Spinal cord (tissue), 10 donors: ENCODE results near the gene SYNM. TPM values are rescaled to one million over a fixed set of nuclear protein-coding genes. Genes with fewer than 3 reads are reported as not detected.

Source experiments
- DNase-seq, 6 donors: peaks; one replicate each; pipeline versions ENCODE4 v3.0.0 to v3.0.0-alpha.2; 2013 to 2015; ENCODE audit warnings: low spot score in 6 of 6, low read depth in 4 of 6
- H3K27ac ChIP-seq: one replicate; pipeline ENCODE4 v1.5.1; 2013; ENCODE audit warnings: low read depth, low read length, control low read depth
- H3K27me3 ChIP-seq: one replicate; pipeline ENCODE4 v1.6.1; 2013; ENCODE audit warnings: low read length; ENCODE audit not compliant: control insufficient read depth, insufficient read depth
- H3K36me3 ChIP-seq: one replicate; pipeline ENCODE4 v1.6.1; 2013; ENCODE audit warnings: low read length; ENCODE audit not compliant: control insufficient read depth, insufficient read depth
- H3K4me1 ChIP-seq: one replicate; pipeline ENCODE4 v1.6.1; 2013; ENCODE audit warnings: low read length; ENCODE audit not compliant: control insufficient read depth, insufficient read depth
- H3K4me3 ChIP-seq: one replicate; pipeline ENCODE4 v1.5.1; 2013; ENCODE audit warnings: low read depth, low read length, control low read depth
- H3K9me3 ChIP-seq: one replicate; pipeline ENCODE4 v1.6.1; 2013; ENCODE audit warnings: low read length; ENCODE audit not compliant: control insufficient read depth, insufficient read depth
- WGBS: methylation state at CpG from one replicate; pipeline ENCODE4 v1.1.5; 2013; ENCODE audit warnings: missing lambda C conversion rate; ENCODE audit not compliant: insufficient coverage; 5-methylcytosine and 5-hydroxymethylcytosine counted together
- polyA plus RNA-seq, 2 donors: library from polyadenylated mRNA; unstranded; fragments of 120-200 nt; gene quantifications; one replicate each; pipeline ENCODE4 v1.2.1, GENCODE V29; 2013; ENCODE audit not compliant: insufficient read length in 2 of 2
- total RNA-seq, 2 donors: library from RNA; depleted of rRNA in 1 of 2; stranded (reverse); fragments of 120-200 nt in 1 of 2; fragments of >200 nt in 1 of 2; gene quantifications; one replicate each; pipeline versions ENCODE4 v1.2.3 to v1.2.4, GENCODE V29; 2013 to 2014
- donor health status: healthy.

SYNM gene
- total and polyA plus RNA-seq, 4 donors: 14.1 to 32.5 (median 28.5) TPM

GRCh38 chr15:99143655-99144610 lies 39.1 kb downstream of the SYNM start:
- DNase-seq: peak in 3 of 6 donors; percentile 38 to 64 (median 63)
- peaks cover under 1% of the 10 kb centered on the region for H3K36me3 ChIP-seq
- WGBS: 40% methylated on average over 5 of the region's 7 CpGs
- no peak overlapping the region for H3K4me3 ChIP-seq
- peak overlapping the region; percentile 48 for H3K27ac ChIP-seq
- no peaks in the 10 kb centered on the region for H3K9me3 ChIP-seq
- peaks cover 14% of the 10 kb centered on the region for H3K4me1 ChIP-seq
- no peaks in the 10 kb centered on the region for H3K27me3 ChIP-seq

- Histone ChIP-seq H3K4me3 (no peak overlapping the region), H3K9me3 (no peaks in the 10 kb centered on the region), H3K27ac (no peak overlapping the region), H3K4me1 (peaks cover 19% of the 10 kb centered on the region), H3K27me3 (no peaks in the 10 kb centered on the region), H3K36me3 (no peaks in the 10 kb centered on the region)
- no peak for DNase-seq
- WGBS: 93% methylated on average over 3 of the region's 10 CpGs
These were observed 40.1 kb downstream of the SYNM start for GRCh38 chr15:99145005-99145404.

GRCh38 chr15:99145778-99146177 lies 40.9 kb downstream of the SYNM start:
- H3K36me3 ChIP-seq: no peaks in the 10 kb centered on the region
- no peaks in the 10 kb centered on the region for H3K27me3 ChIP-seq
- H3K27ac ChIP-seq: no peak overlapping the region
- no peaks in the 10 kb centered on the region for H3K9me3 ChIP-seq
- 90% methylated on average over 3 of the region's 6 CpGs for whole genome bisulfite sequencing
- no peak for DNase-seq
- no peak overlapping the region for H3K4me3 ChIP-seq
- H3K4me1 ChIP-seq: peaks cover 19% of the 10 kb centered on the region

GRCh38 chr15:99146661-99147060 lies 41.8 kb downstream of the SYNM start:
- no peaks in the 10 kb centered on the region for H3K36me3 ChIP-seq
- no peak overlapping the region for H3K27ac ChIP-seq
- no peak for DNase-seq
- no peaks in the 10 kb centered on the region for H3K9me3 ChIP-seq
- no peak overlapping the region for H3K4me3 ChIP-seq
- H3K27me3 ChIP-seq: no peaks in the 10 kb centered on the region
- WGBS: no CpG with 5 or more reads among the region's 5 CpGs
- peaks cover 19% of the 10 kb centered on the region for H3K4me1 ChIP-seq

GRCh38 chr15:99148851-99149276 lies 44.0 kb downstream of the SYNM start:
- Histone ChIP-seq H3K9me3 (no peaks in the 10 kb centered on the region), H3K4me3 (no peak overlapping the region), H3K27ac (no peak overlapping the region), H3K36me3 (no peaks in the 10 kb centered on the region), H3K27me3 (no peaks in the 10 kb centered on the region), H3K4me1 (peaks cover 15% of the 10 kb centered on the region)
- WGBS: 46% methylated on average over 7 of the region's 7 CpGs
- DNase-seq: peak in 2 of 6 donors; percentile 23 to 54

GRCh38 chr15:99149366-99149765 lies 44.5 kb downstream of the SYNM start:
- no peak overlapping the region for H3K4me3 ChIP-seq
- no peaks in the 10 kb centered on the region for H3K36me3 ChIP-seq
- no peaks in the 10 kb centered on the region for H3K9me3 ChIP-seq
- peaks cover 11% of the 10 kb centered on the region for H3K4me1 ChIP-seq
- no peaks in the 10 kb centered on the region for H3K27me3 ChIP-seq
- H3K27ac ChIP-seq: no peak overlapping the region
- no peak for DNase-seq
- 98% methylated on average over 4 of the region's 4 CpGs for WGBS

GRCh38 chr15:99151156-99151555 lies 46.3 kb downstream of the SYNM start:
- no peaks in the 10 kb centered on the region for H3K27me3 ChIP-seq
- no peak overlapping the region for H3K4me3 ChIP-seq
- no peak for DNase-seq
- H3K27ac ChIP-seq: no peak overlapping the region
- peaks cover 10% of the 10 kb centered on the region for H3K4me1 ChIP-seq
- no peaks in the 10 kb centered on the region for H3K9me3 ChIP-seq
- H3K36me3 ChIP-seq: no peaks in the 10 kb centered on the region
- 94% methylated on average over 2 of the region's 2 CpGs for WGBS

- Histone ChIP-seq H3K4me3 (no peak overlapping the region), H3K36me3 (no peaks in the 10 kb centered on the region), H3K9me3 (no peaks in the 10 kb centered on the region), H3K27me3 (no peaks in the 10 kb centered on the region), H3K4me1 (peaks cover 5% of the 10 kb centered on the region), H3K27ac (no peak overlapping the region)
- 60% methylated on average over 1 of the region's 6 CpGs for WGBS
- DNase-seq: no peak
These were observed 48.2 kb downstream of the SYNM start for GRCh38 chr15:99153026-99153535.

- H3K27ac ChIP-seq: no peak overlapping the region
These were observed 49.4 kb downstream of the SYNM start for GRCh38 chr15:99154271-99154670.

More at GRCh38 chr15:99154271-99154670, 49.4 kb downstream of the SYNM start:
- WGBS: no CpG with 5 or more reads among the region's 2 CpGs
- H3K4me3 ChIP-seq: no peak overlapping the region
- H3K36me3 ChIP-seq: peaks cover 3% of the 10 kb centered on the region
- H3K27me3 ChIP-seq: no peaks in the 10 kb centered on the region
- no peaks in the 10 kb centered on the region for H3K9me3 ChIP-seq
- no peak for DNase-seq
- peaks cover 2% of the 10 kb centered on the region for H3K4me1 ChIP-seq
